Retinal pigment epithelial cell (primary cell): ENCODE measurements around the gene HOXA10.

Experiments used
- DNase-seq: peaks from one replicate; pipeline ENCODE4 v3.0.0-alpha.2; 2010; ENCODE audit warnings: low read depth
- H3K4me3 ChIP-seq: 2 replicates; pipeline ENCODE4 v1.5.1; 2011; ENCODE audit warnings: mild to moderate bottlenecking, low read length, control low read depth, moderate library complexity
- CTCF ChIP-seq: conservative IDR thresholded peaks from 2 replicates; pipeline ENCODE4 v1.5.1; 2011; ENCODE audit warnings: low read depth, low read length, control low read depth, inconsistent platforms

The HOXA10 gene

GRCh38 chr7:27203365-27203953 is 29.3 kb upstream of the HOXA10 start:
- H3K4me3 ChIP-seq = no peak overlapping the region
- no peak for DNase-seq
- TF ChIP-seq CTCF = no peak

GRCh38 chr7:27202862-27203134 is 28.7 kb upstream of the HOXA10 start:
- DNase-seq = no peak
- TF ChIP-seq CTCF = no peak
- H3K4me3 ChIP-seq = no peak overlapping the region

- TF ChIP-seq CTCF = no peak
- no peak for DNase-seq
- no peak overlapping the region for H3K4me3 ChIP-seq
Measured at GRCh38 chr7:27202018-27202861, 28.1 kb upstream of the HOXA10 start.

GRCh38 chr7:27201580-27202017 is 27.5 kb upstream of the HOXA10 start:
- DNase-seq = no peak

GRCh38 chr7:27200761-27201579 is 26.9 kb upstream of the HOXA10 start:
- no peak for DNase-seq
- no peak overlapping the region for H3K4me3 ChIP-seq
- TF ChIP-seq CTCF = no peak

More at GRCh38 chr7:27201580-27202017, 27.5 kb upstream of the HOXA10 start:
- H3K4me3 ChIP-seq = no peak overlapping the region
- no peak for TF ChIP-seq CTCF

GRCh38 chr7:27199849-27200760 is 26.0 kb upstream of the HOXA10 start, which contains the start of gene HOXA13:
TSS of gene HOXA13 (minus strand) at chr7:27200091. CDS start at chr7:27200077, 14 bp downstream.
- DNase-seq = no peak
- no peak for TF ChIP-seq CTCF
- peak within 1 kb of the TSS; percentile 22 for H3K4me3 ChIP-seq
